ENCODE results near the gene DCLK1. TPM values are rescaled to one million over a fixed set of nuclear protein-coding genes. Genes with fewer than 3 reads are reported as not detected.
A peak's percentile ranks its signal among the peaks of the same experiment; 100 is the strongest.

Gene DCLK1
- total RNA-seq, 1 experiment from 2014 or later: 2.2 TPM

- Histone ChIP-seq H3K36me3 (no peaks in the 10 kb centered on the region), H3K4me1 (replicated peaks) (no peaks in the 10 kb centered on the region), H3K27me3 (replicated peaks) (no peaks in the 10 kb centered on the region), H3K27ac (no peak overlapping the region), H3K4me3 (no peak overlapping the region), H3K9me3 (replicated peaks) (no peaks in the 10 kb centered on the region)
- DNase-seq (ENCODE audit: low read depth in 1 of 2, low spot score in 2 of 2): no peak
Observed at GRCh38 chr13:35741657-35742056, 389.5 kb downstream of the DCLK1 start.

GRCh38 chr13:35736876-35737275 is 394.3 kb downstream of the DCLK1 start:
- H3K4me3 ChIP-seq: no peak overlapping the region
- H3K27me3 ChIP-seq (replicated peaks): no peaks in the 10 kb centered on the region
- no peaks in the 10 kb centered on the region for H3K9me3 ChIP-seq (replicated peaks)
- no peak overlapping the region for H3K27ac ChIP-seq
- DNase-seq (ENCODE audit: low read depth in 1 of 2, low spot score in 2 of 2): no peak
- H3K4me1 ChIP-seq (replicated peaks): no peaks in the 10 kb centered on the region
- no peaks in the 10 kb centered on the region for H3K36me3 ChIP-seq

- H3K27ac ChIP-seq: no peak overlapping the region
Observed at GRCh38 chr13:35733827-35734226, 397.4 kb downstream of the DCLK1 start.

GRCh38 chr13:35732565-35732964 is 398.6 kb downstream of the DCLK1 start:
- DNase-seq (ENCODE audit: low read depth in 1 of 2, low spot score in 2 of 2): no peak
- Histone ChIP-seq H3K36me3 (no peaks in the 10 kb centered on the region), H3K27me3 (replicated peaks) (no peaks in the 10 kb centered on the region), H3K4me3 (no peak overlapping the region), H3K4me1 (replicated peaks) (no peaks in the 10 kb centered on the region), H3K9me3 (replicated peaks) (no peaks in the 10 kb centered on the region), H3K27ac (no peak overlapping the region)

More at GRCh38 chr13:35733827-35734226, 397.4 kb downstream of the DCLK1 start:
- H3K4me1 ChIP-seq (replicated peaks): no peaks in the 10 kb centered on the region
- DNase-seq (ENCODE audit: low read depth in 1 of 2, low spot score in 2 of 2): no peak
- H3K4me3 ChIP-seq: no peak overlapping the region
- no peaks in the 10 kb centered on the region for H3K9me3 ChIP-seq (replicated peaks)
- no peaks in the 10 kb centered on the region for H3K27me3 ChIP-seq (replicated peaks)
- H3K36me3 ChIP-seq: no peaks in the 10 kb centered on the region

- no peaks in the 10 kb centered on the region for H3K4me1 ChIP-seq (replicated peaks)
- DNase-seq (ENCODE audit: low read depth in 1 of 2, low spot score in 2 of 2): no peak
- no peaks in the 10 kb centered on the region for H3K36me3 ChIP-seq
- no peaks in the 10 kb centered on the region for H3K27me3 ChIP-seq (replicated peaks)
- H3K9me3 ChIP-seq (replicated peaks): no peaks in the 10 kb centered on the region
- no peak overlapping the region for H3K27ac ChIP-seq
- H3K4me3 ChIP-seq: no peak overlapping the region
Observed at GRCh38 chr13:35731471-35731870, 399.7 kb downstream of the DCLK1 start.

- DNase-seq (ENCODE audit: low read depth in 1 of 2, low spot score in 2 of 2): no peak
Observed at GRCh38 chr13:35729926-35730627, 401.1 kb downstream of the DCLK1 start.

GRCh38 chr13:35727881-35728280 is 403.3 kb downstream of the DCLK1 start:
- H3K4me1 ChIP-seq (replicated peaks): peaks cover 4% of the 10 kb centered on the region; the same call in 1 of the 2 replicates
- no peak overlapping the region for H3K4me3 ChIP-seq
- H3K36me3 ChIP-seq: no peaks in the 10 kb centered on the region
- no peaks in the 10 kb centered on the region for H3K27me3 ChIP-seq (replicated peaks)
- H3K27ac ChIP-seq: no peak overlapping the region
- H3K9me3 ChIP-seq (replicated peaks): no peaks in the 10 kb centered on the region
- DNase-seq (ENCODE audit: low read depth in 1 of 2, low spot score in 2 of 2): no peak

More at GRCh38 chr13:35729926-35730627, 401.1 kb downstream of the DCLK1 start:
- H3K9me3 ChIP-seq (replicated peaks): no peaks in the 10 kb centered on the region
- H3K4me3 ChIP-seq: no peak overlapping the region
- no peaks in the 10 kb centered on the region for H3K27me3 ChIP-seq (replicated peaks)
- H3K36me3 ChIP-seq: no peaks in the 10 kb centered on the region
- no peak overlapping the region for H3K27ac ChIP-seq
- no peaks in the 10 kb centered on the region for H3K4me1 ChIP-seq (replicated peaks)

- no peak for DNase-seq (ENCODE audit: low read depth in 1 of 2, low spot score in 2 of 2)
- Histone ChIP-seq H3K27ac (no peak overlapping the region), H3K4me3 (no peak overlapping the region), H3K4me1 (replicated peaks) (peaks cover 4% of the 10 kb centered on the region), H3K9me3 (replicated peaks) (no peaks in the 10 kb centered on the region), H3K27me3 (replicated peaks) (no peaks in the 10 kb centered on the region), H3K36me3 (no peaks in the 10 kb centered on the region)
Observed at GRCh38 chr13:35724446-35724845, 406.7 kb downstream of the DCLK1 start.

- DNase-seq (ENCODE audit: low read depth in 1 of 2, low spot score in 2 of 2): no peak
- Histone ChIP-seq H3K27ac (no peak overlapping the region), H3K4me3 (no peak overlapping the region), H3K9me3 (replicated peaks) (no peaks in the 10 kb centered on the region), H3K27me3 (replicated peaks) (no peaks in the 10 kb centered on the region), H3K4me1 (replicated peaks) (peaks cover 4% of the 10 kb centered on the region), H3K36me3 (no peaks in the 10 kb centered on the region)
Observed at GRCh38 chr13:35723821-35724220, 407.4 kb downstream of the DCLK1 start.

GRCh38 chr13:35723053-35723461 is 408.1 kb downstream of the DCLK1 start:
- H3K36me3 ChIP-seq: no peaks in the 10 kb centered on the region
- peaks cover 4% of the 10 kb centered on the region for H3K4me1 ChIP-seq (replicated peaks)
- H3K27ac ChIP-seq: no peak overlapping the region
- H3K27me3 ChIP-seq (replicated peaks): no peaks in the 10 kb centered on the region
- no peaks in the 10 kb centered on the region for H3K9me3 ChIP-seq (replicated peaks)
- no peak for DNase-seq (ENCODE audit: low read depth in 1 of 2, low spot score in 2 of 2)
- no peak overlapping the region for H3K4me3 ChIP-seq

GRCh38 chr13:35722458-35723052 is 408.6 kb downstream of the DCLK1 start:
- no peak for DNase-seq (ENCODE audit: low read depth in 1 of 2, low spot score in 2 of 2)
- Histone ChIP-seq H3K27ac (no peak overlapping the region), H3K27me3 (replicated peaks) (no peaks in the 10 kb centered on the region), H3K4me3 (no peak overlapping the region), H3K4me1 (replicated peaks) (peaks cover 4% of the 10 kb centered on the region), H3K9me3 (replicated peaks) (no peaks in the 10 kb centered on the region), H3K36me3 (no peaks in the 10 kb centered on the region)

- no peaks in the 10 kb centered on the region for H3K36me3 ChIP-seq
- no peaks in the 10 kb centered on the region for H3K9me3 ChIP-seq (replicated peaks)
- no peak overlapping the region for H3K27ac ChIP-seq
- DNase-seq (ENCODE audit: low read depth in 1 of 2, low spot score in 2 of 2): peak; percentile 64 to 68
- H3K4me1 ChIP-seq (replicated peaks): peaks cover 7% of the 10 kb centered on the region
- H3K27me3 ChIP-seq (replicated peaks): no peaks in the 10 kb centered on the region
- H3K4me3 ChIP-seq: no peak overlapping the region
Observed at GRCh38 chr13:35720690-35721554, 410.3 kb downstream of the DCLK1 start.

GRCh38 chr13:35720290-35720689 is 410.9 kb downstream of the DCLK1 start:
- no peaks in the 10 kb centered on the region for H3K9me3 ChIP-seq (replicated peaks)
- H3K27ac ChIP-seq: no peak overlapping the region
- H3K27me3 ChIP-seq (replicated peaks): no peaks in the 10 kb centered on the region
- no peaks in the 10 kb centered on the region for H3K36me3 ChIP-seq
- DNase-seq (ENCODE audit: low read depth in 1 of 2, low spot score in 2 of 2): no peak
- H3K4me3 ChIP-seq: no peak overlapping the region
- H3K4me1 ChIP-seq (replicated peaks): peaks cover 11% of the 10 kb centered on the region
